GM18858 (cell line): ENCODE data around the gene CLTB.
"Not testable (repeated sequence)": the region's sequence is repeated elsewhere in the genome, so short reads cannot be mapped to it uniquely, and the experiment has no call there.

Experiments used
- ATAC-seq: cut with Tn5 transposase; IDR thresholded peaks from one replicate; pipeline ENCODE4 v1.9.1; 2021; ENCODE audit not compliant: unreplicated experiment

Gene CLTB

GRCh38 chr5:176427971-176428370 lies 11.6 kb upstream of the CLTB start:
- ATAC-seq, result no peak

- no peak for ATAC-seq
Observed at GRCh38 chr5:176426876-176427275, 10.5 kb upstream of the CLTB start.

GRCh38 chr5:176425791-176426190 lies 9.5 kb upstream of the CLTB start:
- ATAC-seq, result no peak

GRCh38 chr5:176425138-176425537 lies 8.8 kb upstream of the CLTB start:
- no peak for ATAC-seq

- ATAC-seq, result no peak
Observed at GRCh38 chr5:176424181-176424580, 7.8 kb upstream of the CLTB start.

GRCh38 chr5:176420972-176421544 lies 4.7 kb upstream of the CLTB start:
- ATAC-seq, result no peak

- ATAC-seq, result no peak
Observed at GRCh38 chr5:176420086-176420485, 3.7 kb upstream of the CLTB start.

- ATAC-seq, result no peak
Observed at GRCh38 chr5:176418251-176418650, 1.9 kb upstream of the CLTB start.

- ATAC-seq, result no peak
Observed at GRCh38 chr5:176416965-176417364, 626 bp upstream of the CLTB start.

GRCh38 chr5:176415240-176415951 lies 943 bp downstream of the CLTB start:
- no peak for ATAC-seq

- no peak for ATAC-seq
Observed at GRCh38 chr5:176414704-176415103, 1.6 kb downstream of the CLTB start.

GRCh38 chr5:176413709-176414191 lies 2.6 kb downstream of the CLTB start:
- no peak for ATAC-seq

- no peak for ATAC-seq
Observed at GRCh38 chr5:176413255-176413565, 3.1 kb downstream of the CLTB start.

GRCh38 chr5:176412517-176413254 lies 3.7 kb downstream of the CLTB start:
- ATAC-seq, result no peak

- ATAC-seq, result no peak
Observed at GRCh38 chr5:176410486-176411180, 5.7 kb downstream of the CLTB start.

GRCh38 chr5:176409765-176410164 lies 6.6 kb downstream of the CLTB start:
- ATAC-seq, result no peak

GRCh38 chr5:176408590-176408989 lies 7.7 kb downstream of the CLTB start:
- ATAC-seq, result no peak

- ATAC-seq, result not testable (repeated sequence)
Observed at GRCh38 chr5:176408252-176408573, 8.1 kb downstream of the CLTB start.

- ATAC-seq, result no peak
Observed at GRCh38 chr5:176407456-176408251, 8.7 kb downstream of the CLTB start.

GRCh38 chr5:176406436-176407052 lies 9.8 kb downstream of the CLTB start:
- ATAC-seq, result no peak
